GM12865 (cell line): ENCODE measurements around the gene GAK.

Experiments
- DNase-seq: peaks from one replicate; pipeline ENCODE4 v3.0.0; 2010; ENCODE audit warnings: low read depth
- H3K4me3 ChIP-seq: 2 replicates; pipeline ENCODE4 v1.5.1; 2011; ENCODE audit warnings: mild to moderate bottlenecking, low read depth, low read length, control low read depth
- TF ChIP-seq, protein P1 (sequence below): IDR thresholded peaks from 2 replicates; pipeline ENCODE4 v1.5.1; 2011; ENCODE audit warnings: low read length, control low read depth, low read depth, inconsistent platforms; ENCODE audit not compliant: insufficient read depth; ENCODE audit errors: missing control alignments

Gene GAK

DNA sequence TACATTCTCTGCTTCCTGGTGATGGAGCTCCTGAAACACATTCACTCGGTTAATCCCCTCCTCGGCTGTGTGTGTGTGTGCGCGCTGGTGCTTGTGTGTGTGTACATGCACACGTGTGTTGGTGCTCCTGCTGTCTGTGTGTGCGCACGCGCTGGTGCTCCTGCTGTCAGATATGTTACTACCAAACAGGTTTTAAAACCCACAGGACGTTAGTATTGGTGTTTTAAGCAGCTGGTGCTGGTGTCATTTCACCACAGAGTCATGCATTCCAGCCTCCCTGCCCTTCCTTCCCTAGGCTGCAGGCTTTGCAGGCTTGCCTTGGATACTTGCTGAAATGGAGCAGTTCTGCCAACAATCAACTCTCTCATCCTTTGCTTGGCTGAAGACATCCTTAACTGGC is 58.1 kb downstream of the GAK start:
- TF ChIP-seq, protein P1, sequence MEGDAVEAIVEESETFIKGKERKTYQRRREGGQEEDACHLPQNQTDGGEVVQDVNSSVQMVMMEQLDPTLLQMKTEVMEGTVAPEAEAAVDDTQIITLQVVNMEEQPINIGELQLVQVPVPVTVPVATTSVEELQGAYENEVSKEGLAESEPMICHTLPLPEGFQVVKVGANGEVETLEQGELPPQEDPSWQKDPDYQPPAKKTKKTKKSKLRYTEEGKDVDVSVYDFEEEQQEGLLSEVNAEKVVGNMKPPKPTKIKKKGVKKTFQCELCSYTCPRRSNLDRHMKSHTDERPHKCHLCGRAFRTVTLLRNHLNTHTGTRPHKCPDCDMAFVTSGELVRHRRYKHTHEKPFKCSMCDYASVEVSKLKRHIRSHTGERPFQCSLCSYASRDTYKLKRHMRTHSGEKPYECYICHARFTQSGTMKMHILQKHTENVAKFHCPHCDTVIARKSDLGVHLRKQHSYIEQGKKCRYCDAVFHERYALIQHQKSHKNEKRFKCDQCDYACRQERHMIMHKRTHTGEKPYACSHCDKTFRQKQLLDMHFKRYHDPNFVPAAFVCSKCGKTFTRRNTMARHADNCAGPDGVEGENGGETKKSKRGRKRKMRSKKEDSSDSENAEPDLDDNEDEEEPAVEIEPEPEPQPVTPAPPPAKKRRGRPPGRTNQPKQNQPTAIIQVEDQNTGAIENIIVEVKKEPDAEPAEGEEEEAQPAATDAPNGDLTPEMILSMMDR: no peak
- H3K4me3 ChIP-seq: no peak overlapping the region
- DNase-seq: no peak

DNA sequence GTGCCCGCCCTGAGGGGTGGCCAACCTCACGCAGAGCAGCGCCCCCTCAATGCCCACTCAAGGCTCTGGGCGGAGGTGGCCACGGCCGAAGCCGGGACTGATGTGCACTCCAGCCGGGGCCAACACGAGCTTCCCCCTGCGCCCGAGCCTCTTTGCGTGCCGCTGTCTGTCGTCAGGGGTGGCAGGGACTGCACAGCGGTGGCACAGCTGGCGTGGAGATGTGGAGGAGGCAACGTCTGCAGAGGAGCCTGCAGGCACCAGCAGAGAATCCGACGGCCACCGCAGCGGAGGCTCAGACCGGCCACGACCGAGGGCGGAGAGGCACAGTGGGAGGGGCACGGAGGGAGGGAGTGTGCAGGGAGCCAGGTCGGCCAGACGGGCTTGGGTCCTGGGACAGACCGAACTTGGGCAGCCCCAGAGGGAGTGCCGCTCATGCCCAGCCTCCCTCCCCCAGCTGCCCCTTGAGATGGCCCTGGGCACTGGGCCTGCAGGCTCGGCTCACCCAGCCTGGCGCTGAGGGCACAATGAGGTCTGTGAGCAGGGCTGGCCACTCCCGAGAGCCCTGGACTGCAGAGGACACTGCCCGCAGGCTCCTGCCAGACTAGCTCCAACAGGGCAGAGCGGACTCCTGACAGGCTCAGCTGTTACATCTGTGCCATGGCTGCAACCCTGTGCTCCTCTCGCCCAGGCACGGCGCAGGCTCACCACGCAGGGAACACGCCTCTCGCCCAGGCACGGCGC is 59.7 kb downstream of the GAK start:
- H3K4me3 ChIP-seq: no peak overlapping the region
- DNase-seq: no peak
- TF ChIP-seq, protein P1: no peak

DNA sequence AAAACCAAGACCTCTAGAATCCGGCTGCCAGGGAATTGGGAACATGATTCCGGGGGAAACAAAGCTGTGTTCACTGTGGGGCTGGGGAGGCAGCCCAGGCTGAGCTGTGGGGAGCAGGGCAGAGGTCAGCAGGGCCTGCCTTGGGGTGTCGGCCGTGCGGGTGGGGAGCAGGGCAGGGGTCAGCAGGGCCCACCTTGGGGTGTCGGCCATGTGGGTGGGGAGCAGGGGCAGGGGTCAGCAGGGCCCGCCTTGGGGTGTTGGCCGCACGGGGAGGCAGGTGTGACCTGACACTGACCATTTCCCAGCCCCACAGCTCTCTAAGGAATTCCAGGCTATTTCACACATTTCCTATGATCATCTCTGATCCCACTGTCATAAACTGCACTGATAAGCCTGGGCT is 60.6 kb downstream of the GAK start:
- TF ChIP-seq, protein P1: no peak
- no peak for DNase-seq
- H3K4me3 ChIP-seq: no peak overlapping the region

DNA sequence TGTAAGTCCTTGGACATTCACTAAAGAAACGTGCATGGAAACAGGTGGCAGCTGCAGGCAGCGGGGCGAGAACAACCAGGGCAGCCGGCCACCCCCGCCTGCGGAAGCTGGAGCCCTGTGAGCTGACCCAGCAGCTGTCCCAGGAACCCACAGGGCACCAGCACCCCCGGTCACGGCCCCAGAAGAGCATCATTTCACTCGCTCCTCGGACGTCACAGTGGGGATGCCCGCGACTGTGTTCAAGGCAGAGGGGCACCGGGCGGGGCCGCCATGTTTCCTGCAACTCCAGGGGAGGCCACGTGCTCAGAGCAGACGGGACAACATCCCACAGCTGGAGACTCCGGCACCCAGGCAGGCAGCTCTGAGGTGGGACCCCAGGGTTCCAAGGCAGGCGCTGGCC is 61.2 kb downstream of the GAK start:
- no peak for DNase-seq
- H3K4me3 ChIP-seq: no peak overlapping the region
- TF ChIP-seq, protein P1: no peak

DNA sequence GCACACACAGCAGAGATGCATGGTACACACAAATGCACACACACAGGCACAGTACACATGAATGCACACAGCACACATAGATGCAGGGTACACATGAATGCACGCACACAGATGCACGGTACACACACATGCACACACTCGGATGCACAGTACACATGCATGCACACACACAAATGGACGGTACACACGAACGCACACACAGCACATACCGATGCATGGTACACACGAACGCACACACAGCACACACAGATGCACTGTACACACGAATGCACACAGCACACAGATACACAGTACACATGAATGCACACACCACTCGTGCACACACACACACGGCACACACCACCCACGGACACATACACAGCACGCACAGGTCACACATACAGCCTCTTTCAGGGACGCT is 62.3 kb downstream of the GAK start:
- DNase-seq: no peak
- TF ChIP-seq, protein P1: no peak

DNA sequence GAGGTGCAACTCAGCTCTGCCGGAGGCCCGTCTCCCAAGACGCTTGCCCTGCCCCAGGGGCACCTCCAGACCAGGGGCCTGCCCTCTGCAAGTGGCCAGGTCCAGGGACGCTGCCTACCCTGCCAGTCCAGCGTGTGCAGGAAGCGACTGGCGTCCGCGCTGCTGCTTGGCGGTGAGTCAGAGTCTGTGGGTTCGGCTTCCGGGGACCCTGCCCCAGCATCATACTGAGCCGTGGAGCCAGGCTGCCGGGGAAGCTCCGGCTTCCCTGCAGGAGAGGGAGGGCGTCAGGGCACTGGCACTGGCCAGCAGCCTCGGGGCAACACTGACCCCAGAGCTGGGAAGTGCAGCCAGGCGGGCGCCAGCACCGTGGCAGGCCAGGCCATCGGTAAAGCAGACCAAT is 63.7 kb downstream of the GAK start:
- TF ChIP-seq, protein P1: no peak
- no peak overlapping the region for H3K4me3 ChIP-seq
- DNase-seq: no peak

More for the DNA sequence above, 62.3 kb downstream of the GAK start:
- H3K4me3 ChIP-seq: no peak overlapping the region
